GM19324 (cell line): Measurements from ENCODE around the gene CSE1L.
"Not testable (repeated sequence)": the region's sequence is repeated elsewhere in the genome, so short reads cannot be mapped to it uniquely, and the experiment has no call there.

Source experiments
- ATAC-seq: cut with Tn5 transposase; IDR thresholded peaks from one replicate; pipeline ENCODE4 v1.9.1; 2021; ENCODE audit warnings: mild to moderate bottlenecking, moderate library complexity; ENCODE audit not compliant: unreplicated experiment, low FRiP score

The CSE1L gene

GRCh38 chr20:49046087-49046900 is at the start of gene CSE1L:
TSS of gene CSE1L (plus strand) at chr20:49046312. CDS start at chr20:49058464, 12,152 bp downstream.
- ATAC-seq, result peak; percentile 84

- no peak for ATAC-seq
Observed at GRCh38 chr20:48999890-49000870, 45.9 kb upstream of the CSE1L start.

GRCh38 chr20:49001741-49002140 is 44.4 kb upstream of the CSE1L start:
- no peak for ATAC-seq

- ATAC-seq, result no peak
Observed at GRCh38 chr20:49006446-49006980, 39.6 kb upstream of the CSE1L start.

- ATAC-seq, result no peak
Observed at GRCh38 chr20:49009899-49010631, 36.0 kb upstream of the CSE1L start.

- ATAC-seq, result no peak
Observed at GRCh38 chr20:49024220-49024619, 21.9 kb upstream of the CSE1L start.

GRCh38 chr20:49028177-49028576 is 17.9 kb upstream of the CSE1L start:
- ATAC-seq, result not testable (repeated sequence)

GRCh38 chr20:49028684-49029083 is 17.4 kb upstream of the CSE1L start:
- no peak for ATAC-seq

- ATAC-seq, result no peak
Observed at GRCh38 chr20:49029203-49029602, 16.9 kb upstream of the CSE1L start.

- no peak for ATAC-seq
Observed at GRCh38 chr20:49030954-49031619, 15.0 kb upstream of the CSE1L start.

GRCh38 chr20:49032455-49032854 is 13.7 kb upstream of the CSE1L start:
- ATAC-seq, result no peak

- no peak for ATAC-seq
Observed at GRCh38 chr20:49034070-49034732, 11.9 kb upstream of the CSE1L start.

- no peak for ATAC-seq
Observed at GRCh38 chr20:49037962-49038387, 8.1 kb upstream of the CSE1L start.

GRCh38 chr20:49039854-49040253 is 6.3 kb upstream of the CSE1L start:
- ATAC-seq, result no peak

- no peak for ATAC-seq
Observed at GRCh38 chr20:49043000-49043399, 3.1 kb upstream of the CSE1L start.

GRCh38 chr20:49045440-49046086 is 549 bp upstream of the CSE1L start:
- no peak for ATAC-seq

- no peak for ATAC-seq
Observed at GRCh38 chr20:49052334-49052733, 6.2 kb downstream of the CSE1L start.

GRCh38 chr20:49054056-49054643 is 8.0 kb downstream of the CSE1L start:
- ATAC-seq, result no peak
